Measurements from ENCODE around the gene FKBP10.
A peak's percentile ranks its signal among the peaks of the same experiment; 100 is the strongest.

The FKBP10 gene

GRCh38 chr17:41870097-41870496 is 57.3 kb downstream of the FKBP10 start:
- H3K27ac Mint-ChIP-seq = peak overlapping the region; percentile 77
- peaks cover 8% of the 10 kb centered on the region for H3K36me3 Mint-ChIP-seq
- H3K9me3 Mint-ChIP-seq (ENCODE audit: low read depth) = no peaks in the 10 kb centered on the region
- H3K4me1 Mint-ChIP-seq (ENCODE audit: low read depth) = peaks cover 21% of the 10 kb centered on the region
- no peak overlapping the region for H3K4me3 Mint-ChIP-seq
- H3K27me3 Mint-ChIP-seq = no peaks in the 10 kb centered on the region

GRCh38 chr17:41870627-41871026 is 57.8 kb downstream of the FKBP10 start:
- peaks cover 8% of the 10 kb centered on the region for H3K36me3 Mint-ChIP-seq
- no peak overlapping the region for H3K27ac Mint-ChIP-seq

GRCh38 chr17:41871789-41872188 is 59.0 kb downstream of the FKBP10 start:
- H3K27me3 Mint-ChIP-seq = no peaks in the 10 kb centered on the region
- H3K4me1 Mint-ChIP-seq (ENCODE audit: low read depth) = peaks cover 18% of the 10 kb centered on the region
- peaks cover 8% of the 10 kb centered on the region for H3K36me3 Mint-ChIP-seq
- H3K27ac Mint-ChIP-seq = peak overlapping the region; percentile 16
- H3K9me3 Mint-ChIP-seq (ENCODE audit: low read depth) = no peaks in the 10 kb centered on the region
- no peak overlapping the region for H3K4me3 Mint-ChIP-seq

More at GRCh38 chr17:41870627-41871026, 57.8 kb downstream of the FKBP10 start:
- Mint-ChIP-seq H3K27me3 (no peaks in the 10 kb centered on the region), H3K4me3 (no peak overlapping the region), H3K4me1 (ENCODE audit: low read depth) (peaks cover 19% of the 10 kb centered on the region), H3K9me3 (ENCODE audit: low read depth) (no peaks in the 10 kb centered on the region)

Measured in activated naive CD8-positive, alpha-beta T cell (primary cell).